MM.1S (cell line): ENCODE results near the gene UNC119.

Source experiments
- DNase-seq: peaks from one replicate; pipeline ENCODE4 v3.0.0-alpha.2; 2015
- H2AFZ ChIP-seq: fragments of 300-600 bp; sonication (generic); 2 replicates; pipeline ENCODE4 v1.6.0; 2016; ENCODE audit warnings: antibody characterized with exemption, low read length
- H3F3A ChIP-seq: fragments of 300-600 bp; sonication (generic); 2 replicates; pipeline ENCODE4 v1.6.1; 2016; ENCODE audit warnings: mild to moderate bottlenecking, antibody characterized with exemption, low read length, moderate library complexity, mixed read lengths; ENCODE audit not compliant: insufficient read depth
- H3K27ac ChIP-seq: fragments of 300-600 bp; sonication (generic); 2 replicates; pipeline ENCODE4 v1.5.1; 2016; ENCODE audit warnings: mild to moderate bottlenecking, low read length
- H3K27me3 ChIP-seq: fragments of 300-600 bp; sonication (generic); replicated peaks from 2 replicates; pipeline ENCODE4 v1.6.0; 2016; ENCODE audit warnings: low read length; ENCODE audit not compliant: insufficient read depth
- H3K36me3 ChIP-seq: fragments of 300-600 bp; sonication (generic); replicated peaks from 2 replicates; pipeline ENCODE4 v1.6.1; 2016; ENCODE audit warnings: mild to moderate bottlenecking, low read length, mixed read lengths; ENCODE audit not compliant: insufficient read depth
- H3K4me1 ChIP-seq: fragments of 300-600 bp; sonication (generic); 2 replicates; pipeline ENCODE4 v1.6.1; 2016; ENCODE audit warnings: low read length, mixed read lengths
- H3K4me2 ChIP-seq: fragments of 300-600 bp; sonication (generic); 2 replicates; pipeline ENCODE4 v1.6.0; 2016; ENCODE audit warnings: low read depth, low read length
- H3K4me3 ChIP-seq: fragments of 300-600 bp; sonication (generic); 2 replicates; pipeline ENCODE4 v1.5.1; 2016; ENCODE audit warnings: low read length, mixed read lengths
- H3K79me2 ChIP-seq: fragments of 300-600 bp; sonication (generic); 2 replicates; pipeline ENCODE4 v1.6.1; 2016; ENCODE audit warnings: mixed run types, low read length, mixed read lengths
- H3K9ac ChIP-seq: fragments of 300-600 bp; sonication (generic); 2 replicates; pipeline ENCODE4 v1.6.1; 2016; ENCODE audit warnings: low read length, mixed read lengths
- H3K9me2 ChIP-seq: fragments of 300-600 bp; sonication (generic); replicated peaks from 2 replicates; pipeline ENCODE4 v1.6.1; 2016; ENCODE audit warnings: mild to moderate bottlenecking, low read length, mixed read lengths; ENCODE audit not compliant: insufficient read depth
- H3K9me3 ChIP-seq: fragments of 300-600 bp; sonication (generic); replicated peaks from 2 replicates; pipeline ENCODE4 v1.6.1; 2016; ENCODE audit warnings: mild to moderate bottlenecking, low read length, mixed read lengths; ENCODE audit not compliant: insufficient read depth
- H4K20me1 ChIP-seq: fragments of 300-600 bp; sonication (generic); 2 replicates; pipeline ENCODE4 v1.6.1; 2016; ENCODE audit warnings: mild to moderate bottlenecking, low read length, moderate library complexity, mixed read lengths; ENCODE audit not compliant: insufficient read depth
- CTCF ChIP-seq: fragments of 300-600 bp; sonication (generic); IDR thresholded peaks from 2 replicates; pipeline ENCODE4 v1.5.1; 2016; ENCODE audit warnings: antibody characterized with exemption, low read length, mixed read lengths
- EZH2 ChIP-seq: fragments of 300-600 bp; sonication (generic); optimal IDR thresholded peaks from 2 replicates; pipeline ENCODE3; 2017; ENCODE audit warnings: low read depth, mild to moderate bottlenecking, antibody characterized with exemption, low read length, mixed read lengths
- EZH2phosphoT487 ChIP-seq: fragments of 300-600 bp; sonication (generic); IDR thresholded peaks from 2 replicates; pipeline ENCODE4 v1.6.1; 2018; ENCODE audit warnings: antibody characterized with exemption, low read length

The UNC119 gene

GRCh38 chr17:28547096-28547622 is 5.3 kb downstream of the UNC119 start:
- H3F3A ChIP-seq = no peaks in the 10 kb centered on the region
- no peaks in the 10 kb centered on the region for H3K9me3 ChIP-seq
- H2AFZ ChIP-seq = no peak overlapping the region
- no peak overlapping the region for H3K4me2 ChIP-seq
- TF ChIP-seq EZH2 (no peak), CTCF (no peak)
- H3K9me2 ChIP-seq = no peaks in the 10 kb centered on the region
- H3K9ac ChIP-seq = no peak overlapping the region
- H3K4me1 ChIP-seq = 0 out of 2 replicates have a peak, but pooled peaks cover 3% of the 10 kb centered on the region
- no peak overlapping the region for H3K4me3 ChIP-seq
- H3K27me3 ChIP-seq = peaks cover 11% of the 10 kb centered on the region; the same call in 1 of the 2 replicates
- H3K27ac ChIP-seq = no peak overlapping the region
- H3K79me2 ChIP-seq = no peaks in the 10 kb centered on the region
- no peaks in the 10 kb centered on the region for H4K20me1 ChIP-seq
- H3K36me3 ChIP-seq = no peaks in the 10 kb centered on the region
- DNase-seq = no peak

GRCh38 chr17:28545787-28546415 is 6.5 kb downstream of the UNC119 start:
- Histone ChIP-seq H3K27me3 (peaks cover 15% of the 10 kb centered on the region), H3K9ac (no peak overlapping the region), H3K79me2 (no peaks in the 10 kb centered on the region), H4K20me1 (no peaks in the 10 kb centered on the region), H3K9me2 (no peaks in the 10 kb centered on the region), H3K4me1 (no peaks in the 10 kb centered on the region), H2AFZ (no peak overlapping the region), H3K4me2 (no peak overlapping the region), H3K27ac (no peak overlapping the region), H3K36me3 (no peaks in the 10 kb centered on the region), H3K4me3 (no peak overlapping the region), H3K9me3 (no peaks in the 10 kb centered on the region), H3F3A (no peaks in the 10 kb centered on the region)
- TF ChIP-seq EZH2phosphoT487 (no peak), EZH2 (no peak), CTCF (no peak)
- DNase-seq = no peak

- Histone ChIP-seq H3K4me1 (no peaks in the 10 kb centered on the region), H3K79me2 (no peaks in the 10 kb centered on the region), H3K4me3 (no peak overlapping the region), H3K9me3 (no peaks in the 10 kb centered on the region), H2AFZ (no peak overlapping the region), H3K9ac (no peak overlapping the region), H3F3A (no peaks in the 10 kb centered on the region), H4K20me1 (no peaks in the 10 kb centered on the region), H3K27me3 (peaks cover 17% of the 10 kb centered on the region), H3K4me2 (no peak overlapping the region), H3K27ac (no peak overlapping the region), H3K36me3 (no peaks in the 10 kb centered on the region), H3K9me2 (no peaks in the 10 kb centered on the region)
- no peak for DNase-seq
- TF ChIP-seq EZH2phosphoT487 (no peak), EZH2 (no peak), CTCF (no peak)
Measured at GRCh38 chr17:28545141-28545503, 7.3 kb downstream of the UNC119 start.
